Smooth muscle cell (in vitro differentiated cells): Measurements from ENCODE around the gene DUSP22. TPM values are rescaled to one million over a fixed set of nuclear protein-coding genes. Genes with fewer than 3 reads are reported as not detected.

Experiments
- DNase-seq: peaks from one replicate; lab custom pipeline; 2025; ENCODE audit not compliant: unreplicated experiment; lab: John Stamatoyannopoulos, UW
- H2AFZ ChIP-seq: fragments of 200-600 bp; sonication (generic); 2 replicates; pipeline ENCODE4 v1.6.0; 2016; ENCODE audit warnings: antibody characterized with exemption, low read depth, mild to moderate bottlenecking
- H3F3A ChIP-seq: fragments of 200-600 bp; sonication (generic); 2 replicates; pipeline ENCODE4 v1.6.0; 2017; ENCODE audit warnings: antibody characterized with exemption, low read depth
- H3K27ac ChIP-seq: fragments of 200-600 bp; sonication (generic); 2 replicates; pipeline ENCODE4 v1.5.1; 2016; ENCODE audit warnings: low read depth, mild to moderate bottlenecking
- H3K27me3 ChIP-seq: fragments of 200-600 bp; sonication (generic); 2 replicates; pipeline ENCODE4 v1.6.1; 2016; ENCODE audit warnings: low read depth, mild to moderate bottlenecking
- H3K36me3 ChIP-seq: fragments of 200-600 bp; sonication (generic); 2 replicates; pipeline ENCODE4 v1.5.1; 2016; ENCODE audit warnings: low read depth
- H3K4me1 ChIP-seq: fragments of 200-600 bp; sonication (generic); 2 replicates; pipeline ENCODE4 v1.5.1; 2016; ENCODE audit warnings: low read depth
- H3K4me2 ChIP-seq: fragments of 200-600 bp; sonication (generic); 2 replicates; pipeline ENCODE4 v1.6.0; 2016; ENCODE audit warnings: mild to moderate bottlenecking
- H3K4me3 ChIP-seq: fragments of 200-600 bp; sonication (generic); 2 replicates; pipeline ENCODE4 v1.5.1; 2016; ENCODE audit warnings: mild to moderate bottlenecking
- H3K79me2 ChIP-seq: fragments of 200-600 bp; sonication (generic); 2 replicates; pipeline ENCODE4 v1.6.0; 2016; ENCODE audit warnings: low read depth, mild to moderate bottlenecking
- H3K9ac ChIP-seq: fragments of 200-600 bp; sonication (generic); 2 replicates; pipeline ENCODE4 v1.6.0; 2016; ENCODE audit warnings: low read depth
- H3K9me3 ChIP-seq: fragments of 200-600 bp; sonication (generic); replicated peaks from 2 replicates; pipeline ENCODE4 v1.5.1; 2016; ENCODE audit warnings: low read depth
- H4K20me1 ChIP-seq: fragments of 200-600 bp; sonication (generic); 2 replicates; pipeline ENCODE4 v1.6.0; 2016; ENCODE audit warnings: low read depth
- CTCF ChIP-seq: fragments of 200-600 bp; sonication (generic); IDR thresholded peaks from 2 replicates; pipeline ENCODE4 v1.5.1; 2017; ENCODE audit warnings: borderline replicate concordance, mild to moderate bottlenecking, antibody characterized with exemption; ENCODE audit not compliant: insufficient read depth, poor library complexity, severe bottlenecking
- WGBS: methylation state at CpG from one replicate; pipeline ENCODE4 v1.1.7; 2016; ENCODE audit warnings: low lambda C conversion rate; 5-methylcytosine and 5-hydroxymethylcytosine counted together
- polyA plus RNA-seq: library from polyadenylated mRNA; unstranded; fragments of >200 nt; fragmentation: Nextera tagmentation; extraction: Ambion mirVana; gene quantifications from 2 replicates; pipeline ENCODE4 v1.2.1, GENCODE V29; 2016
- total RNA-seq: library from RNA; depleted of rRNA; stranded (reverse); fragments of >200 nt; gene quantifications from 2 replicates; pipeline ENCODE4 v1.2.3, GENCODE V29; 2014

The DUSP22 gene
- total and polyA plus RNA-seq, 2 experiments from 2014 or later: 16.3 to 19.1 TPM

- H3K4me2 ChIP-seq: no peak overlapping the region
- H3K27me3 ChIP-seq: no peaks in the 10 kb centered on the region
- H3F3A ChIP-seq: no peaks in the 10 kb centered on the region
- no peaks in the 10 kb centered on the region for H3K4me1 ChIP-seq
- no peak overlapping the region for H3K9ac ChIP-seq
- no peaks in the 10 kb centered on the region for H3K36me3 ChIP-seq
- 79% methylated on average over 13 of the region's 13 CpGs for WGBS
- H3K4me3 ChIP-seq: no peak overlapping the region
- no peaks in the 10 kb centered on the region for H3K79me2 ChIP-seq
- H3K9me3 ChIP-seq: no peaks in the 10 kb centered on the region
- H2AFZ ChIP-seq: no peak overlapping the region
- no peak for DNase-seq
- H3K27ac ChIP-seq: no peak overlapping the region
- no peak for TF ChIP-seq CTCF
- no peaks in the 10 kb centered on the region for H4K20me1 ChIP-seq
Observed at GRCh38 chr6:357791-358341, 65.6 kb downstream of the DUSP22 start.

GRCh38 chr6:358432-358831 lies 66.1 kb downstream of the DUSP22 start:
- Histone ChIP-seq H3K9me3 (no peaks in the 10 kb centered on the region), H3K27me3 (no peaks in the 10 kb centered on the region), H3K36me3 (no peaks in the 10 kb centered on the region), H3K79me2 (no peaks in the 10 kb centered on the region), H3K27ac (no peak overlapping the region), H3F3A (no peaks in the 10 kb centered on the region), H3K4me3 (no peak overlapping the region), H2AFZ (no peak overlapping the region), H4K20me1 (no peaks in the 10 kb centered on the region), H3K4me2 (no peak overlapping the region), H3K9ac (no peak overlapping the region), H3K4me1 (no peaks in the 10 kb centered on the region)
- no peak for DNase-seq
- 82% methylated on average over 4 of the region's 4 CpGs for WGBS
- no peak for TF ChIP-seq CTCF

- Histone ChIP-seq H4K20me1 (no peaks in the 10 kb centered on the region), H3K9me3 (peaks cover 3% of the 10 kb centered on the region), H3K79me2 (no peaks in the 10 kb centered on the region), H2AFZ (no peak overlapping the region), H3K27me3 (no peaks in the 10 kb centered on the region), H3K36me3 (no peaks in the 10 kb centered on the region), H3K4me1 (no peaks in the 10 kb centered on the region), H3K27ac (no peak overlapping the region), H3K4me2 (no peak overlapping the region), H3K4me3 (no peak overlapping the region), H3K9ac (no peak overlapping the region), H3F3A (no peaks in the 10 kb centered on the region)
- TF ChIP-seq CTCF: no peak
- WGBS: 78% methylated on average over 8 of the region's 8 CpGs
- no peak for DNase-seq
Observed at GRCh38 chr6:358847-359246, 66.6 kb downstream of the DUSP22 start.
